ENCODE results near the gene COQ2. TPM values are rescaled to one million over a fixed set of nuclear protein-coding genes. Genes with fewer than 3 reads are reported as not detected.
"Not testable (repeated sequence)": the region's sequence is repeated elsewhere in the genome, so short reads cannot be mapped to it uniquely, and the experiment has no call there.

The COQ2 gene
- total and polyA plus RNA-seq, 10 donors, result 5.4 to 26.9 (median 22.8) TPM

DNA sequence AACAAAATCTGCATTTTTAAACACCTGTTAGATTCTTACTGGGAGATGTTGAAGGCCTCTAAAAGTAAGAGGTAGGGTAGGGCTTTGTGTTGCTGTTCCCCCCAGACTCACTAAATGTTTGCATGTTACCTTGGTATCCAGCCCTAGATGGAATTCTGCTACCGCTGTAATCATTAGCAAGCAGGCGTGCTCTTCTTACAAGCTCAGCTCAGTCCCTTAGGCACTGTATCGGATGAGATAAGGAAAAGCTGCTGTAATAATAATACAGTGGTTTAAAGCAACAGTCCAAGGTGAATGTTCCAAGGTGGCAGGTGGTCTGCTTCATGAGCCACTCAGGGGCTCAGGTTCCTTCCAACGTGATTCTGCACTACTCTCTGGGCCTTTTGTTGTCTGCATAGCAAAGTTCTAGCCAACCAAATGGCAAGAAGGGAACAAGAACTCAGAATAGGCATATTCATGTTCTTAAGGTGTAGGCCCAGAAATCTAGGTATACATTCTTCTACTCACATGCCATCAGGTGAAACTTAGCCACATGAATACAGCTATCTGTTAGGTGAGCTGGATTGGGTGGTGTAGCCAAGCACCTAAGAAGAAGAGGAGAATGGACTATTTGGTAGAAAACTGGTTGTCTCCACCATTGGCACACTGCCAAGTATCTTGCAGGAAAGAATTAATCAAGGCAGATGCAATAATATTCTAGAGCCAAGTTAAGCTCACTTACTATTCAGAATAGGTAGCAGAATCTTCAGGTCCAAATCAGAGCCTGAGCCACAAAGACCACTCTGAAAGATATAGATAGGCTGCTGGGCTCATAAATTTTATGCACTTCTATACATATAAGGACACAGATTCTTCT lies 46.0 kb downstream of the COQ2 start:
- WGBS, 5 donors, result 96 to 99% (median 97%) methylated on average over 4 of the region's 4 CpGs
- no peaks in the 10 kb centered on the region for H3K9me3 ChIP-seq
- intact Hi-C loops (cut with DNase I; ENCODE audit: low total_unique reads), result no loop called here

DNA sequence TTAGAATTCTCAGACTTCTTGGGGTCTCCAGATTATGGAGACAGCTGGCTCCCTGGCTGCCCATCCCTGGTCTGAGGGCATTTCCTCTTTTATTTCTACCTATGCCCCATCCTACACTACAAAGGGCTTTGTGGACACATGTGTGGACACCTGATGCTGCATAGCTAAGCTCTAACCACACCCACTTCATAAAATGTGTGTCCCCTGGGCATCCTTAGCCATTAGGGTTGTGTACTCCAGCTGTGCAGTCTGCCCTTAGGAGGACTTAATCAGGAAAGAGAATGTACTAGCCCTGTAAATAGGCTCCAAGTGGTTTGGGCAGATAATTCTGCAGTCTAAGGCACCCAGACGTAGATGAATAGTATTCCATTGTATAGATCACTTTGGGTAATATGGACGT lies 47.0 kb downstream of the COQ2 start:
- peaks cover 5 to 70% (median 35%) of the 10 kb centered on the region in 6 donors for H3K4me1 ChIP-seq
- H3K27ac ChIP-seq, result no peak overlapping the region
- no peaks in the 10 kb centered on the region for H3K27me3 ChIP-seq (replicated peaks in 1 of 7)
- DNase-seq, result no peak
- no peak overlapping the region for H3K4me3 ChIP-seq
- TF ChIP-seq POLR2AphosphoS5 (IDR thresholded peaks at IDR 0.05) (no peak), POLR2A (IDR thresholded peaks at IDR 0.05) (no peak)
- TF ChIP-seq, protein P1, sequence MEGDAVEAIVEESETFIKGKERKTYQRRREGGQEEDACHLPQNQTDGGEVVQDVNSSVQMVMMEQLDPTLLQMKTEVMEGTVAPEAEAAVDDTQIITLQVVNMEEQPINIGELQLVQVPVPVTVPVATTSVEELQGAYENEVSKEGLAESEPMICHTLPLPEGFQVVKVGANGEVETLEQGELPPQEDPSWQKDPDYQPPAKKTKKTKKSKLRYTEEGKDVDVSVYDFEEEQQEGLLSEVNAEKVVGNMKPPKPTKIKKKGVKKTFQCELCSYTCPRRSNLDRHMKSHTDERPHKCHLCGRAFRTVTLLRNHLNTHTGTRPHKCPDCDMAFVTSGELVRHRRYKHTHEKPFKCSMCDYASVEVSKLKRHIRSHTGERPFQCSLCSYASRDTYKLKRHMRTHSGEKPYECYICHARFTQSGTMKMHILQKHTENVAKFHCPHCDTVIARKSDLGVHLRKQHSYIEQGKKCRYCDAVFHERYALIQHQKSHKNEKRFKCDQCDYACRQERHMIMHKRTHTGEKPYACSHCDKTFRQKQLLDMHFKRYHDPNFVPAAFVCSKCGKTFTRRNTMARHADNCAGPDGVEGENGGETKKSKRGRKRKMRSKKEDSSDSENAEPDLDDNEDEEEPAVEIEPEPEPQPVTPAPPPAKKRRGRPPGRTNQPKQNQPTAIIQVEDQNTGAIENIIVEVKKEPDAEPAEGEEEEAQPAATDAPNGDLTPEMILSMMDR (IDR thresholded peaks at IDR 0.05 in 8 of 11, conservative IDR thresholded peaks at IDR 0.05 in 3 of 11), result no peak
- H3K9me3 ChIP-seq, result no peaks in the 10 kb centered on the region
- intact Hi-C loops (cut with DNase I; ENCODE audit: low total_unique reads), result no loop called here
- 89 to 96% (median 94%) methylated on average over 2 of the region's 2 CpGs for WGBS, 5 donors
- no peaks in the 10 kb centered on the region for H3K36me3 ChIP-seq

More for the DNA sequence above, 46.0 kb downstream of the COQ2 start:
- Histone ChIP-seq H3K36me3 (no peaks in the 10 kb centered on the region), H3K4me1 (peaks cover 5 to 65% (median 34%) of the 10 kb centered on the region in 6 donors), H3K27me3 (replicated peaks in 1 of 7) (no peaks in the 10 kb centered on the region), H3K4me3 (no peak overlapping the region), H3K27ac (no peak overlapping the region)
- no peak for TF ChIP-seq POLR2AphosphoS5 (IDR thresholded peaks at IDR 0.05)
- TF ChIP-seq, protein P1 (IDR thresholded peaks at IDR 0.05 in 8 of 11, conservative IDR thresholded peaks at IDR 0.05 in 3 of 11), result no peak
- no peak for TF ChIP-seq POLR2A (IDR thresholded peaks at IDR 0.05)
- no peak for DNase-seq

DNA sequence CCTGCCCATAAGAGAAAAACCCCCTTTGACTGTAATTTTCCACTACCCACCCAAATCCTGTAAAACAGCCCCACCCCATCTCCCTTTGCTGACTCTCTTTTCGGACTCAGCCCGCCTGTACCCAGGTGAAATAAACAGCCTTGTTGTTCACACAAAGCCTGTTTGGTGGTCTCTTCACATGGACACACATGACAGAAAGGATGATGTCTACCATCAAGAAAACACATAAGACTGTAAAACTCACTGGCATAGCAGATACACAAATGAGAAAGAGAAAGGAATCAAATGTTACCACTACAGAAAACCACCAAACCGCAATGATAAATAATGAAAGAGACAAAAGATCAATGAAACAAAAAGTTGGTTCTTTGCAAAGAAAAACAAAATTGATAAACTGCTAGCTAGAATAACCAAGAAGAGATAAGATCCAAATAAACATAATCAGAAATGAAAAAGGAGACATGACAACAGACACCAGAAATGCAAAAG lies 48.9 kb downstream of the COQ2 start:
- 58 to 87% (median 73%) methylated on average over 3 of the region's 3 CpGs for WGBS, 5 donors
- H3K9me3 ChIP-seq; intact Hi-C loops (cut with DNase I; ENCODE audit: low total_unique reads); DNase-seq; H3K4me3 ChIP-seq; H3K36me3 ChIP-seq; H3K27me3 ChIP-seq (replicated peaks in 1 of 7): not testable (repeated sequence)
- H3K4me1 ChIP-seq, result peaks cover 19 to 75% (median 44%) of the 10 kb centered on the region in 6 donors
- H3K27ac ChIP-seq, result peak overlapping the region in 2 of 8 donors; percentile 37 to 40

DNA sequence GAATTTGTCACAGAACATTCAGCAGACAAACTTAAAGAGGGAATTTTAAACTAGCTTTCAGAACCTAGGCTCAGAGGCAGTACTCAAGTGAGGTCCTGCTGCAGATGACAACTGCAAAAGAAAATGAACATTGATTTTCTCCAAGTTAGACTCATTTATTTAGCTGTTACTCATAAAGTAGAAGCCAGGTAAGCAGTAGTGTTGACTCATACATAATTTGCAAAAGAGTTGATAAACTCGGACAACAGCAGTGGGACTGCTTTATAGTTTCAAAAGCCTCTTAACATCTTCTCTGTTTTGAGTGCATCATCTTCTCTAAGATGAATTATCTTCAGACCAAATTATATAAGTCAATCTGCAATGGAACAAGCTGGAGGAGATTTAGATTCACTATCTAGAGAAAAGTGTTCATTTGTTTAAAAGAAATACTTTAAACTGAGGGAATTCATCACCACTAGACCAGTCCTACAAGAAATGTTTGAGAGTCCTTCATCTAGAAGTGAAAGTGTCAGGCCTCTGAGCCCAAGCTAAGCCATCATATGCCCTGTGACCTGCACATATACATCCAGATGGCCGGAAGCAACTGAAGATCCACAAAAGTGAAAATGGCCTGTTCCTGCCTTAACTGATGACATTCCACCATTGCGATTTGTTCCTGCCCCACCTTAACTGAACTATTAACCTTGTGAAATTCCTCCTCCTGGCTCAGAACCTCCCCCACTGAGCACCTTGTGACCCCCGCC lies 49.5 kb downstream of the COQ2 start:
- no peak for TF ChIP-seq POLR2AphosphoS5 (IDR thresholded peaks at IDR 0.05)
- TF ChIP-seq, protein P1 (IDR thresholded peaks at IDR 0.05 in 8 of 11, conservative IDR thresholded peaks at IDR 0.05 in 3 of 11), result no peak
- no peak for TF ChIP-seq POLR2A (IDR thresholded peaks at IDR 0.05)
- H3K9me3 ChIP-seq, result no peaks in the 10 kb centered on the region
- no peak overlapping the region for H3K4me3 ChIP-seq
- H3K4me1 ChIP-seq, result peaks cover 16 to 75% (median 41%) of the 10 kb centered on the region in 6 donors
- intact Hi-C loops (cut with DNase I; ENCODE audit: low total_unique reads), result no loop called here
- peak overlapping the region in 2 of 8 donors; percentile 37 to 40 for H3K27ac ChIP-seq
- 70 to 77% (median 75%) methylated on average over 4 of the region's 4 CpGs for WGBS, 5 donors
- DNase-seq, result no peak
- no peaks in the 10 kb centered on the region for H3K36me3 ChIP-seq
- no peaks in the 10 kb centered on the region for H3K27me3 ChIP-seq (replicated peaks in 1 of 7)

DNA sequence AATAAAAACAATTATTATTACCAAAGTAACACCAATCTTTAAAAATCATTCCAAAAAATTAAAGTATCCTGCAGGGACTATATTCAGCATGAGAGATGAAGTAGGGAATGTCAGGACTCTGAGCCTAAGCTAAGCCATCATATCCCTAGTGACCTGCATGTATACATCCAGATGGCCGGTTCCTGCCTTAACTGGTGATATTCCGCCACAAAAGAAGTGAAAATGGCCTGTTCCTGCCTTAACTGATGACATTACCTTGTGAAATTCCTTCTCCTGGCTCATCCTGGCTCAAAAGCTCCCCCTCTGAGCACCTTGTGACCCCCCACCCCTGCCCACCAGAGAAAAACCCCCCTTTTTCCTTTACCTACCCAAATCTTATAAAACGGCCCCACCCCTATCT lies 50.2 kb downstream of the COQ2 start:
- peaks cover 14 to 68% (median 36%) of the 10 kb centered on the region in 6 donors for H3K4me1 ChIP-seq
- H3K27ac ChIP-seq; H3K27me3 ChIP-seq (replicated peaks in 1 of 7); intact Hi-C loops (cut with DNase I; ENCODE audit: low total_unique reads); H3K9me3 ChIP-seq; H3K4me3 ChIP-seq; DNase-seq; H3K36me3 ChIP-seq: not testable (repeated sequence)
- 90 to 96% (median 94%) methylated on average over 3 of the region's 3 CpGs for WGBS, 5 donors
